Activated T-helper 2 cell treated with anti-CD3 and anti-CD28 coated beads, Interferon-gamma antibody, Interleukin-2, Interleukin-4, amounts not matched to agents 10 μg/mL and 5 μg/mL and 100 μg/mL, durations not matched to agents 14 hours and 24 hours and 36 hours (primary cell): ENCODE data around the gene CLECL1. TPM values are rescaled to one million over a fixed set of nuclear protein-coding genes. Genes with fewer than 3 reads are reported as not detected.

ENCODE experiments used
- DNase-seq: peaks from one replicate; pipeline ENCODE4 v3.0.0; 2021; ENCODE audit warnings: low spot score
- H3K27ac Mint-ChIP-seq: one replicate; pipeline ENCODE4 v1.8.0; 2021; ENCODE audit warnings: mixed read lengths
- H3K27me3 Mint-ChIP-seq: one replicate; pipeline ENCODE4 v1.8.0; 2021; ENCODE audit warnings: low read depth, mixed read lengths
- H3K36me3 Mint-ChIP-seq: one replicate; pipeline ENCODE4 v1.8.0; 2021; ENCODE audit warnings: low read depth, mixed read lengths
- H3K4me1 Mint-ChIP-seq: one replicate; pipeline ENCODE4 v1.8.0; 2021; ENCODE audit warnings: low read depth, mixed read lengths
- H3K4me3 Mint-ChIP-seq: one replicate; pipeline ENCODE4 v1.8.0; 2021; ENCODE audit warnings: low read depth, mild to moderate bottlenecking, moderate library complexity, mixed read lengths
- H3K9me3 Mint-ChIP-seq: one replicate; pipeline ENCODE4 v1.8.0; 2021; ENCODE audit warnings: mixed read lengths
- intact Hi-C: fragments of 100-400 bp; cut with micrococcal nuclease; formaldehyde crosslinking; loops from one replicate; pipeline ENCODE4 v1.15.1; 2023
- total RNA-seq: library from RNA; stranded (reverse); gene quantifications from 2 replicates; pipeline ENCODE4 v1.2.3, GENCODE V29; 2022

Gene CLECL1
- total RNA-seq: 16.8 and 17.2 TPM in 2 replicates

DNA sequence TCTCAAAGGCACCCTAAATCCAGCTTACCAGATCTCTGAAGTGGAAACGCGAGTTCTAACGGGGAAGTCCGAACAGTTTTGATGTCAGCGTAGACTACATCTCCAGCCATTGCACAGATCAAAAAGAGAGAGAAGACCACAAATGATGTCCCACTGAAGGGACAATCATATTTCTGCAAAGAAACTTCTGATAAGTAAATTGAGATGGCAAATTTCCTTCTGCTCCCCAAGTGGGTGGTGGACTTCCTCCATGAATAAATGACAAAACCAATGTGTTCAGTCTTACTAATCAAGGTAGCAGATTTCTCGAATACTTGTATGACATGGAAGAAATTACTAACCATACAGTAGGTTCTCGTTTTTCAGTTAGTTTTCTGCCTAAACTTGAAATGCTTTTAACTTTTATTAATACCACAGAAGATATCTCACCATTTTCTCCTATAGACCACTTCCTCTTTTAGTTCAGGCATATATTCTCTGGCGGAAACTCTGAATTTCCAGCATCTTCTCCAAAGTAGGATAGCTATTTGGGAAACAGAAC, at the start of gene CLECL1:
CLECL1 (minus strand) TSS at position 177 of the 541 bp plus-strand sequence.
- peak within 1 kb of the TSS; percentile 93 for H3K27ac Mint-ChIP-seq
- H3K9me3 Mint-ChIP-seq: no peaks in the 10 kb centered on the region
- H3K4me3 Mint-ChIP-seq: peak within 1 kb of the TSS; percentile 89
- no peak for DNase-seq
- intact Hi-C loops: loop anchor here (1.0 to 10.0 kb wide), 7 partner anchors 8 to 488 kb away; partner anchors contain the start of gene CD69
- peaks cover 23% of the 10 kb centered on the region for H3K36me3 Mint-ChIP-seq
- no peaks in the 10 kb centered on the region for H3K27me3 Mint-ChIP-seq
- peaks cover 73% of the 10 kb centered on the region for H3K4me1 Mint-ChIP-seq

- no peak for DNase-seq
- Mint-ChIP-seq H3K27ac (no peak overlapping the region), H3K9me3 (peaks cover 6% of the 10 kb centered on the region), H3K4me3 (no peak overlapping the region), H3K4me1 (peaks cover 34% of the 10 kb centered on the region), H3K36me3 (peaks cover 7% of the 10 kb centered on the region), H3K27me3 (no peaks in the 10 kb centered on the region)
- intact Hi-C loops: no loop called here
Observed at GRCh38 chr12:9781360-9781759, 48.5 kb upstream of the CLECL1 start.

DNA sequence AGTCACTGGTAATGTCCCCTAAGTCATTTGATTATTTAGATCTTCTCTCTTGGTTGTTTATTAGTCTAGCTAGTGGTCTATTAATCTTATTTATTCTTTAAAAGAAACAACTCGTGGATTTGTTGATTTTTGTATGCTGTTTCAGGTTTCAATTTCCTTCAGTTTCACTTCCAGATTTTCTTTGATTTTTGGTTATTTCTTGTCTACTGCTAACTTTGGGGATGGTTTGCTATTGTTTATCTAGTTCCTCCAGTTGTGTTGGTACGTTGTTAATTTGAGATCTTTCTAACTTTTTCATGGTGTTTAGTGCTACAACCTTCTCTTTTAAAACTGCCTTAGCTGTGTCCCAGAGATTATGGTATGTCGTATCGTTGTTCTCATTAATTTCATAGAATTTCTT, 46.3 kb upstream of the CLECL1 start:
- Mint-ChIP-seq H3K27ac (no peak overlapping the region), H3K9me3 (peaks cover 6% of the 10 kb centered on the region), H3K4me3 (no peak overlapping the region), H3K27me3 (no peaks in the 10 kb centered on the region), H3K4me1 (peaks cover 53% of the 10 kb centered on the region), H3K36me3 (peaks cover 7% of the 10 kb centered on the region)
- no peak for DNase-seq
- intact Hi-C loops: no loop called here

DNA sequence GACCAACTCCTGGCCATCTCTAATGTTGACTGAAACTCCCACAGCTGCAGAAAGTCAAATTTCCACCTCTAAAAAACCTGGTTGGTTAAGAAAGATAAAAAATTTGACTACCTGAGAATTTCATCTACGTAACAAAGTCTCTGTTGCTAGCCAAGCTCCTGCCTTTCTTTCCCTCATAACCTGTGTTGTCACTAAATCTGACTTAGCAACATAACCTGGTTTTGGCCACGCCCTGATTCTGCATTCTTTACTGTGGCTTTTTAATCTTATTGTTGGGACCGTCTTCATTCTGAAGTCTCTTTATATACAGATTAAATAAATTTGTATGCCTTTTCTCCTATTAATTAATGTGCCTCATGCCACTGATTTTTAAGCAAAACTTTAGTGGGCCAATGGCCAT, 43.9 kb upstream of the CLECL1 start:
- Mint-ChIP-seq H3K36me3 (peaks cover 10% of the 10 kb centered on the region), H3K4me3 (no peak overlapping the region), H3K27me3 (no peaks in the 10 kb centered on the region), H3K27ac (no peak overlapping the region), H3K9me3 (peaks cover 16% of the 10 kb centered on the region), H3K4me1 (peaks cover 73% of the 10 kb centered on the region)
- no peak for DNase-seq
- intact Hi-C loops: no loop called here

GRCh38 chr12:9773216-9773877, 40.5 kb upstream of the CLECL1 start:
- intact Hi-C loops: loop anchor here (1.0 kb wide), 1 partner anchor 21 kb away; no protein-coding TSS in a partner anchor
- H3K27me3 Mint-ChIP-seq: no peaks in the 10 kb centered on the region
- DNase-seq: no peak
- peak overlapping the region; percentile 51 for H3K27ac Mint-ChIP-seq
- H3K4me1 Mint-ChIP-seq: peaks cover 75% of the 10 kb centered on the region
- no peak overlapping the region for H3K4me3 Mint-ChIP-seq
- peaks cover 11% of the 10 kb centered on the region for H3K9me3 Mint-ChIP-seq
- H3K36me3 Mint-ChIP-seq: peaks cover 4% of the 10 kb centered on the region

GRCh38 chr12:9763025-9763424, 30.1 kb upstream of the CLECL1 start:
- Mint-ChIP-seq H3K27ac (no peak overlapping the region), H3K9me3 (peaks cover 6% of the 10 kb centered on the region), H3K36me3 (peaks cover 28% of the 10 kb centered on the region), H3K27me3 (no peaks in the 10 kb centered on the region), H3K4me1 (peaks cover 46% of the 10 kb centered on the region), H3K4me3 (no peak overlapping the region)
- intact Hi-C loops: no loop called here
- DNase-seq: no peak

- Mint-ChIP-seq H3K27ac (peak overlapping the region; percentile 96), H3K9me3 (peaks cover 6% of the 10 kb centered on the region), H3K4me1 (peaks cover 46% of the 10 kb centered on the region), H3K27me3 (no peaks in the 10 kb centered on the region), H3K36me3 (peaks cover 35% of the 10 kb centered on the region), H3K4me3 (peak overlapping the region; percentile 62)
- no peak for DNase-seq
- intact Hi-C loops: no loop called here
Observed at GRCh38 chr12:9762369-9762768, 29.5 kb upstream of the CLECL1 start.

DNA sequence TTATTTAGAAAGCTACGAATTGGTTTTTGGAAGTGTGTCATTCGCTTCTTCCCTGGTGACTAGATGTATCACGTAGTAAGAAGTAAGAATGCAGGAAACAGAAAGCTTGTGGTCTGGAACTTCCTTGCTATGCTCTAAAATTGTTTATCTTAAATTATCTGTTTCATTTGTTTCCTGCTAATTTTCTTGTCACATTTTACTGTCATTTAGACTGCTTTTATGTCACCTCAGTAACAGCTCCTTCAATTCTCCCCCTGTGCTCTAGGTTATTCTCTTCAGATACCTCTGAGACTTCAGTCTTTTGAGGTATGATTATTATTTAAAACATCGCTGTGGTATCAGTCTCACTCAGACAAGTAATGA, 28.5 kb upstream of the CLECL1 start:
- Mint-ChIP-seq H3K36me3 (peaks cover 44% of the 10 kb centered on the region), H3K27me3 (no peaks in the 10 kb centered on the region), H3K27ac (peak overlapping the region; percentile 96), H3K9me3 (peaks cover 6% of the 10 kb centered on the region), H3K4me1 (peaks cover 44% of the 10 kb centered on the region), H3K4me3 (peak overlapping the region; percentile 99)
- intact Hi-C loops: loop anchor here (1.0 to 2.0 kb wide), 3 partner anchors 19 to 33 kb away; partner anchors contain the start of gene CLECL1
- no peak for DNase-seq

GRCh38 chr12:9760699-9761418, 28.0 kb upstream of the CLECL1 start, which contains the start of gene CD69:
TSS of gene CD69 (minus strand) at chr12:9760901. CDS start at chr12:9760820, 81 bp downstream.
- Mint-ChIP-seq H3K4me3 (peak within 1 kb of the TSS; percentile 99), H3K9me3 (peaks cover 6% of the 10 kb centered on the region), H3K27ac (peak within 1 kb of the TSS; percentile 96), H3K4me1 (peaks cover 48% of the 10 kb centered on the region), H3K36me3 (peaks cover 49% of the 10 kb centered on the region), H3K27me3 (no peaks in the 10 kb centered on the region)
- peak; percentile 83 for DNase-seq
- intact Hi-C loops: loop anchor here (1.0 to 2.0 kb wide), 5 partner anchors 19 to 113 kb away; partner anchors contain the start of genes CLEC2D and CLECL1

DNA sequence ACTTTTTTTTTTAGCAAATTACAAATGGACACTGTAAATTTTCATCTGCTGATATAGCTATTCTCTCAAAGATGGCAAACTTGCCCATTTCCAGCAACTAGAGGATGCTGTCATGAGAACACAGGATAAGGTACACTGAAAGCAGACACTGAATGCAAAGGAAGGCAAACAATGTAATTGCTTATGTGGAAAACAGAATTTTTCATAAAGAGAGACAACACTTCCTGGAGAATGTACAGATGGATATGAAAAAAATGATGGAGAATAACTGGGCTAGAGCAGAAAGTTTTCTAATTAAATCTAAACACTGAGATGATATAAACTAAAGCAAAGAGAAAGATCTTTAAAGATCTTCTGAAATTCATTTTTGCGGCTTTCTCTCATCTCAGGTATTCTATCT, 27.2 kb upstream of the CLECL1 start:
- H3K4me3 Mint-ChIP-seq: peak overlapping the region; percentile 99
- H3K27ac Mint-ChIP-seq: peak overlapping the region; percentile 96
- DNase-seq: no peak
- H3K36me3 Mint-ChIP-seq: peaks cover 56% of the 10 kb centered on the region
- no peaks in the 10 kb centered on the region for H3K27me3 Mint-ChIP-seq
- peaks cover 6% of the 10 kb centered on the region for H3K9me3 Mint-ChIP-seq
- intact Hi-C loops: loop anchor here (1.0 to 2.0 kb wide), 3 partner anchors 27 to 112 kb away; partner anchors contain the start of genes CLEC2D and CLECL1
- peaks cover 47% of the 10 kb centered on the region for H3K4me1 Mint-ChIP-seq

DNA sequence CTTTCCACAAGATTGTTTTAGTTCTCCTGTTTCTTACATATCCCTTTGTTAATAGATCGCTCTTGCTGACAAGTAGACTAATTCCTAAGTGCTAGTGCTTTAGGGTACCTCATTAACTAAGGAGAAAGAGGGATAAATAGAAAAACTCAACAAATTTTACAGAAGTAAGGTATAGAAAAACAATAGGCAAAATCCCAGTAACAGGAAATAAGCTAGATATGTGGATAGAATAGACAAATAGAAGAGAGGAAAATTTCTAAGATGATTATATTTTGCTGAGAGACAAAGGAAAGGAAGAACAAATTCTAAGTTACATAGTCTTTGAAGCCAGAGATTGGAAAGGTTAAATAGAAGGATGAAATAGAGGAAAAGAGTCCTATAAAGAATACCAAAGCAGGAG, 26.8 kb upstream of the CLECL1 start:
- intact Hi-C loops: loop anchor here (1.0 to 2.0 kb wide), 3 partner anchors 27 to 111 kb away; partner anchors contain the start of genes CLEC2D and CLECL1
- Mint-ChIP-seq H3K36me3 (peaks cover 60% of the 10 kb centered on the region), H3K27me3 (no peaks in the 10 kb centered on the region), H3K27ac (peak overlapping the region; percentile 96), H3K4me3 (peak overlapping the region; percentile 99), H3K9me3 (peaks cover 6% of the 10 kb centered on the region), H3K4me1 (peaks cover 47% of the 10 kb centered on the region)
- no peak for DNase-seq

GRCh38 chr12:9758119-9758518, 25.2 kb upstream of the CLECL1 start:
- intact Hi-C loops: loop anchor here (1.0 kb wide), 1 partner anchor 8 kb away; no protein-coding TSS in a partner anchor
- Mint-ChIP-seq H3K4me3 (peak overlapping the region; percentile 99), H3K27ac (peak overlapping the region; percentile 90), H3K36me3 (peaks cover 76% of the 10 kb centered on the region), H3K4me1 (peaks cover 52% of the 10 kb centered on the region), H3K9me3 (peaks cover 6% of the 10 kb centered on the region), H3K27me3 (no peaks in the 10 kb centered on the region)
- no peak for DNase-seq
